NCI-H2107 treated with DMSO at 0.1 percent for 48 hours (cell line): ENCODE data around the gene TNRC18.
A peak's percentile ranks its signal among the peaks of the same experiment; 100 is the strongest.
"Not testable (repeated sequence)": the region's sequence is repeated elsewhere in the genome, so short reads cannot be mapped to it uniquely, and the experiment has no call there.

Source experiments
- DNase-seq: peaks from one replicate; lab custom pipeline; 2025; ENCODE audit not compliant: unreplicated experiment; lab: John Stamatoyannopoulos, UW

Gene TNRC18, protein sequence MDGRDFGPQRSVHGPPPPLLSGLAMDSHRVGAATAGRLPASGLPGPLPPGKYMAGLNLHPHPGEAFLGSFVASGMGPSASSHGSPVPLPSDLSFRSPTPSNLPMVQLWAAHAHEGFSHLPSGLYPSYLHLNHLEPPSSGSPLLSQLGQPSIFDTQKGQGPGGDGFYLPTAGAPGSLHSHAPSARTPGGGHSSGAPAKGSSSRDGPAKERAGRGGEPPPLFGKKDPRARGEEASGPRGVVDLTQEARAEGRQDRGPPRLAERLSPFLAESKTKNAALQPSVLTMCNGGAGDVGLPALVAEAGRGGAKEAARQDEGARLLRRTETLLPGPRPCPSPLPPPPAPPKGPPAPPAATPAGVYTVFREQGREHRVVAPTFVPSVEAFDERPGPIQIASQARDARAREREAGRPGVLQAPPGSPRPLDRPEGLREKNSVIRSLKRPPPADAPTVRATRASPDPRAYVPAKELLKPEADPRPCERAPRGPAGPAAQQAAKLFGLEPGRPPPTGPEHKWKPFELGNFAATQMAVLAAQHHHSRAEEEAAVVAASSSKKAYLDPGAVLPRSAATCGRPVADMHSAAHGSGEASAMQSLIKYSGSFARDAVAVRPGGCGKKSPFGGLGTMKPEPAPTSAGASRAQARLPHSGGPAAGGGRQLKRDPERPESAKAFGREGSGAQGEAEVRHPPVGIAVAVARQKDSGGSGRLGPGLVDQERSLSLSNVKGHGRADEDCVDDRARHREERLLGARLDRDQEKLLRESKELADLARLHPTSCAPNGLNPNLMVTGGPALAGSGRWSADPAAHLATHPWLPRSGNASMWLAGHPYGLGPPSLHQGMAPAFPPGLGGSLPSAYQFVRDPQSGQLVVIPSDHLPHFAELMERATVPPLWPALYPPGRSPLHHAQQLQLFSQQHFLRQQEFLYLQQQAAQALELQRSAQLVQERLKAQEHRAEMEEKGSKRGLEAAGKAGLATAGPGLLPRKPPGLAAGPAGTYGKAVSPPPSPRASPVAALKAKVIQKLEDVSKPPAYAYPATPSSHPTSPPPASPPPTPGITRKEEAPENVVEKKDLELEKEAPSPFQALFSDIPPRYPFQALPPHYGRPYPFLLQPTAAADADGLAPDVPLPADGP (N-terminal part only)

DNA sequence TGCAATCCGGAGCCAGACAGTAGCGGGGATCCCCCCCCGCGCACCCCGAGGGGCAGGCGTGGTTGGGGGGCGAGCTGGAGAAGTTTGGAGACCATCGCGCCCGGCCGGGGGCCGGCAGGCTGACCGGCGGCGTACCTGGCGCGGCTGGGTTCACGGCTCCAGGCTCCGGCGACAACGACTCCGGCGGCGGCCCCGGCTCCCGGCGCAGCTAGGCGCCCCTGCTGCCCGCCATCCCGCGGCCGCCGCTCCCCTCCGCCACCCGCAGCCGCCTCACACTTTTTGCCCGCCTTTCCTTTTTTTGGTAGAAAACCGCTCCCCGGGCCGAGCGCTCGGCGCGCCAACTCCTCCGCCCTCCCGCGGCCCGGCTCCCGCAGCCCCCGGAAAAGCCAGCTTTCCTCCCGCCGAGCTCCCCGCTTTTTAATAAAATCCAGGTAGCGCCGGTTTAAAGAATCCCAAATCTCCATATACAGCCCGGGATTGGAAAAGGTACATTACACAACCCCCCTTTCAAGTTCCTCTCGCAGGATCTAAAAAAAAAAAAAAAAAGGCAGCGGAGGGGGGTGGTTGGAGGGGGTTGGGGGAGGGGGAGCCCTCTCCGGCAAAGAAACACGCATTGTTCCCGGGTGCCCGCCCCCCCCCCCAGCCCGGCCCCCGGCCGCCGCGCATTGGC, at the start of gene TNRC18:
Gene TNRC18 (minus strand): TSS at position 529 of the 670 bp plus-strand sequence. CDS start 2,588 bp downstream, outside the sequence.
- no peak for DNase-seq

DNA sequence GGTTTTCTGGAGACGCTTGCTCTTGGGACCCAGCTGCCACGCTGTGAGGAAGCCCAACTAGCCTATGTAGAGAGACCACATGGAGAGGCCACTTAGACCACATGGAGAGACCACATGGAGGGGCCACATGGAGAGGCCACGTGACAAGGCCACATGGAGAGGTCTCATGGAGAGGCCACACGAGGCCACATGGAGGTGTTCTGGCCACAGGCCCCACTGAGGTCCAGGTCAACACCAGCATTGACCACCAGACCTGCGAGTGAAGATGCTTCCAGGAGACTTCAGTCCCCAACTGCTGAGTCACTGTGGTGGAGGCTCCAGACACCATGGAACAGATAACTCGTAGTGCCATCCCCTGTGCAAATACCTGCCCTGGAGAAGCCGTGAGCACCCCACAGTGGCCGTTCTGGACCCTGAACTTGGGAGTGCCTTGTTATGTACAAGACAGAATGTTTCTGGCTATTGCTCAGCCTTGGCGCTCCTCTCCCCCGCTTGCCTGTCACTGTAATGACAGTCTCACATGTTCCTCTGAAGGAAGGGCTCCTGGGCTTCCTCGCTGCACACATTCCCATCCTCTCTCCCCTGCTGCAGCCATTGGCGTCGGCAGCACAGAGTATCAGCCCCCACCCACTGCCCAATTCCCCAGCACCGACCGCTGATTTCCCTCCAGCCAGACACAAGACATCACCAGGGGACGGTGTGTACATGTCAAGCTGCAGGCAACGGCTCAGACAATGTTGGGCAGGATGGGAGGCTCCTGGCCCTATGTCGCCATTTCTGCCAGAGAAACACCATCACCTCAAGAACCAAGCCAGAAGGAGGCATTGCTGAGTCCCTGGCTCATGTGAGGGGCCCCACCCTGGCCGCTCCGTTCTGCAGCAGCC, 49.0 kb upstream of the TNRC18 start:
- DNase-seq = peak; percentile 99

DNA sequence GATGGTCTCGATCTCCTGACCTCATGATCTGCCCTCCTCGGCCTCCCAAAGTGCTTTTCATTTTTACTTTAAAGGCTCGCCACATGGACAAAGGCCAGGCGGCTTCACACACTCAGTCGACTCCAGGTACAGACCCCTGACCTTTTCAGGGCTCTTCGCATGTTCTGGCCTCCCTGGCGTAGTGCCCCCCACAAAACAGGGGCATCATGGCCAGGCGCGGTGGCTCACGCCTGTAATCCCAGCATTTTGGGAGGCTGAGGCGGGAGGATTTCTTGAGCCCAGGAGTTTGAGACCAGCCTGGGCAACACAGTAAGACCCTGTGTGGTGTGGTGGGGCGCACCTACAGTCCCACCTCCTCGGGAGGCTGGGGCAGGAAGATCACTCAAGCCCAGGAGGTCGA, 48.0 kb upstream of the TNRC18 start:
- DNase-seq = not testable (repeated sequence)

DNA sequence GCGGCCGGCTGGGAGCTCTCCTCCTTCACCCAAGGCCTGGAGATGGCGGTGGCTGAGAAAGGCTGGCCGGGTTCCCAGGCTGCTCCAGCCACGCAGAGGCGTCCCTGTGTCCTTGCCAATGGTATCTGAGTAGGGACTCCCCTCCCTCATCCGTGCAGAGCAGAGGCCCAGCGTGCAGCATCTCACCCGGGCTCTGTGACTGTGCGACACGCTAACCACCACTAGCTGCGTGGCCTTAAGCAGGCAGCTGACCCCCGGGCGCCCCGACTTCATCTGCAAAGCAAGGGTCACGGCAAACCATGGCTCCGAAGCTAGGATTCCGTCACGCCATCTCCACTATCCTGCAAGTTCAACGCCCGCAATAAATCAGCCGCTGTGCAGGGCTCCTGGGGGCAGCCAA, 47.2 kb upstream of the TNRC18 start:
- no peak for DNase-seq

DNA sequence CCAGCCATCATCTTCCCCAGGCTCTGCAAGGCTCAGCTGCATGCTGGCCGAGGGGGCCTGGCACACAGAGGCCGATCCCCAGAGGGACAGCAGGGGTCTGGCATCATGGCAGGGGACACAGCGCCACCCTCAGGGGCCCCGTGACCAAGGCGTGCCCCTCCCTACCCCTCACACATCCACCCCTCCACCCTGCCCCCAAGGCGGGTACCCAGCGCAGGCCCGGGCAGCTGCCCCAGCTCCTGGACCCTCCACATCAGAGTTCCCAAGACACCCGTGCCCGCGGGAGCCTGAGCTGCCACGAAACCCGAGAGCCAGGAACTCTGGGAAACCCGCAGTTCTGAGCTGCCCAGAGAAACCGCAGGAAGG, 46.5 kb upstream of the TNRC18 start:
- DNase-seq = no peak

DNA sequence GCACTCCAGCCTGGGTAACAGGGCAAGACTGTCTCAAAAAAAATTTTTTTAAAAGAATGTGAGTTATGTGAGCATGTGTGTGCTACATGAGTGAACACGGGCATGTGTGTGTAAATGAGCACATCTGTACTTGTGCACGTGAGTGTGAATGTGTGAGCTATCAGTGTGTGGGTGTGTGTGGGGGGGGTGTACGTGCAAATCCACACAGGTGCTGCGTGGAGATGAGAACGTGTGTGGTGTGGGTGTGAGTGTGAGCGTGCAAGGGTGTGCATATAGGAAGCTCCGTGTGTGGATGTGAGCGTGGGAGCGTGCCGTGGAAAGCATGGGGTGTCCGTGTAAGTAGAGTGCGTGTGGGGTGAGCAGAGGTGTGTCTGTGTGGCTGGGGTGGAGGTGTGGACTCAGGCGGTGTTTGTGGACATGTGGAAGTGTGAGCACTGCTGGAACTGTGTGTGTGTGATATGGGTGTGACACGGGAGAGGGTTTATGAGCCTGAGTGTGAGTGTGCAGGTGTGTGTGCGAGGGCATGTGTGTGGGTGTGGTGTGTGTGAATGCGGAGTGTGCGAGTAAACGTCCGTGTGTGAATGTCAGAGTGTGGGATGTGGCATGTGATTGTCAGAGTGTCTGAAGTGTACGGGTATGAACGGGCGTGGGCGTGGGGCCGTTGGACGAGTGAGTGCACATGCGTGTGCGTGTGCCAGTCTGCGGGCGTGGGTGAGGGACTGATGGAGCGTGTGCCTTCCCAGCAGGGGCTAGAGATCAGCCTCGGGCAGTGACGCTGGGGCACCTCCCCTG, 45.9 kb upstream of the TNRC18 start:
- no peak for DNase-seq

DNA sequence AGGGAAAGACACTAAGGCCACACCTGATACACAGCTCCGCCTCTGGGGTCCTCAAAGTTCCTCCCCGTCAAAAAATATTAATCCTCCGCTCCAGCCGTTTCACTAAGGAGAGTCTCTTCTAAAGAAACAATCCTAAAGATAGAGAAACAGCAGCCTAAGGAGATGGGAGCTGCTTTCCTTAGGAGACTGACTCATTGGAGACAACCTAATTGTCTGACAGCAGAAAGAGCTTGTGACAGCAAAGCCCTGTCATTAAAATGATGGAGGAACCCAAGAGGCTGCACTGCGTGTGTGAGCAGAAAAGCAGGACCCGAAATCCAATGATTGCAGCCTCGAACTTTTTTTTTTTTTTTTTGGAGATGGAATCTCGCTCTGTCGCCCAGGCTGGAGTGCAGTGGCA, 44.0 kb upstream of the TNRC18 start:
- DNase-seq = no peak

DNA sequence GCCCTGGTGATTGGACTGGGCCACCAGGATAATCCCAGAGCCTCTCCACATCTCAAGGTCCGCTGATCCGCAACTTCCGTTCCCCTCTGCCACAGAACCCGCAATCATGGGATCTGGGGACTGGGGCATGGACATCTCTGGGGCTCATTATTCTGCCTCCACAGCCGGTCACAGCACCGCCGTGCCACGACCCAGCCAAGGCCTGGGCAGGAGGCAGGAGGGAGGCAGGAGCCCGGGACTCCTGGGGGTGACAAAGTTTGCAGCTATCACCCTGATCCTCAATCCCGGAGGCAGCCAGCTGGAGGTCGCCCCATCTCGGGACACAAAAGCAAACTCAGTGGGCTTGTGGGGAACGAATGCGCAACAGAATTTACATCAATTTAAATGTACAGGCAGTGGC, 42.9 kb upstream of the TNRC18 start:
- DNase-seq = no peak

DNA sequence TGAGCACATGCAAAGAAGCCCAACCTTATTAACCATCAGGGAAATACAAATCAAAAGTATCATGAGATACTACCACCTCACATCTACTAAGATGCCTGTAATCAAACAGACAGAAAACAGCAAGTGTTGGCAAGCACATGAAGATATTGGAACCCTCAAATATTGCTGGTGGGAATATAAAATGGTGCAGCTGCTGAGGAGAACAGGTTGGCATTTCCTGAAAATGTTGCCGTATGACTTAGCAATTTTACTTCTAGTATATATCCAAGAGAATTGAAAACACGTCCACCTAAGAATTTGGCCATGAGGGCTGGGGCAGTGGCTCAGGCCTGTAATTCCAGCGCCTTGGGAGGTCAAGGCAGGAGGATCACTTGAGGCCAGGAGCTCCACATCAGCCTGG, 39.4 kb upstream of the TNRC18 start:
- DNase-seq = no peak

DNA sequence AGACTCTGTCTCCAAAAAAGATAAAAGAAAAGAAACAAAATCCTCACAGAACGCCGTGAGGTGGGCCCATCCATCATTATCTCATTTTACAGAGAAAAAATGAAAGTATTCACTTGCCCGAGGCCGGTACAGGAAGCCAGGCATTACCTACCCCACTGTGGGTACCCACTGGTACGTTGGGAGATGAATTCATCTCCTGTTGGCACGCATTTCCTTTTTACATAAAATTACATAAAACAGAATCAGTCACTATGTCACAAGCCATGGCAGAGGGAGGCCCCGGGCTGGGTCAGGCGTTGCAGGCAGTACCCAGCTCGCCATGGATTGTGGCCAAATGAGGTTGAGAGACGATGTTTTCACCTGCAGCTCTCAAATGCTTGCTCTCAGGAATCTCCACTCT, 38.6 kb upstream of the TNRC18 start:
- no peak for DNase-seq

DNA sequence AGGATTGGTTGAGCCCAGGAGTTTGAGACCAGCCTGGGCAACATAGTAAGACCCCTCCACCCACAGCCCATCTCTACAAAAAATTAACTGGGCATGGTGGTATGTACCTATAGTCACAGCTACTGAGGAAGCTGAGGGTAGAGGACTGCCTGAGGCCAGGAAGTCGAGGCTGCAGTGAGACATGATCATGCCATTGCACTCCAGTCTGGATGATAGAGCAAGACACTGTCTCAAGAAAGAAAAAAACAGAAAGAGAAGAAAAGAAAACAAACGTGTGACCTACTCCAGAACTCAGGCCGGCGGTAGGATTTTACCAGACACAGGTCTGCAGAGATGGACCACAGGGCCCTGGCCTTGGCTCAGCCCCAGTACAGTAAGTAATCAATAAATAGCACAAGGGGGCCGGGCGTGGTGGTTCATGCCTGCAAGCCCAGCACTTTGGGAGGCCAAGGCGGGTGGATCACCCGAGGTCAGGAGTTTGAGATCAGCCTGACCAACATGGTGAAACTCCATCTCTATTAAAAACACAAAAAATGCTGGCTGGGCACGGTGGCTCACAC, 35.4 kb upstream of the TNRC18 start:
- no peak for DNase-seq

DNA sequence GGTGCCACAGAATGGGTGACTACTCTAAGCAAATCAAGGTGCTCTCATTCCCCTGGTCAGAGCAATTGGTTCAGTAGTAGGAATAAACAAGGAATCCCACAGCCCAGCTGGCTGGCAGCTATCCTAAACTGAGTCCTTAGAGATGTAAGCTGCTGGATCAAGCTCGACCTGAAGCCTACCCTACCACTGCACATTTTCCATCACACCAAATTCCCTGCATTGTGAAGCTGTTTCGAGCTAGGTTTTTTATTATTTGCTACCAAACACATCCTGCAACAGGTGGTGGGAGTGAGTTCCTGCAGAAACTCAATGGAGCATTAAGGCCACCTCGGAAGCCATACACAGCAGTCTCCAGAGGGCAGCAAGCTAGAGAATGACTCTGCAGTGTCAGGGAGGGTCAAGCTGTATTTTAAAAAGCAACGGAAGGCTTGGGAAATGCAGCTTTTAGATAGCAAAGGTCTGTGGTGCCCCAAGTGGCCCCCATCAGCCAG, 33.7 kb upstream of the TNRC18 start:
- no peak for DNase-seq

DNA sequence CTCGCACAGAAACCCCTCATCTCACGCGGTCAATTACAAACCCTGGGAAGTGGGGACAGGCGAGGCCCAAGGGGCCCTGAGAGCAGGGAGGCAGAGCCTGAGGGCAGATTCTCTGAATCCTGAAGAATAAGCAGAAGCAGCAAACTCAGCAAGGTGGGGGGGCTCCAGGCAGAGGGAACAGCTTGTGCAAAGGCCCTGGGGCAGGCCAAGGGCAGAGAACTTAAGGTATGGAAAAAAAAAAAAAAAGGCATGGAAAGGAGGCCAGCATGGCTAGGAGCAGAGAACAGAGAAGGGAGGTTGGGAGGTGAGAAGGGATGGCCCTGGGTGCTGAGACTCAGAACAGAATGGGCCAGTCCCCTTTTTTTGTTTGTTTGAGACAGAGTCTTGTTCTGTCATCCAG, 32.8 kb upstream of the TNRC18 start:
- no peak for DNase-seq

DNA sequence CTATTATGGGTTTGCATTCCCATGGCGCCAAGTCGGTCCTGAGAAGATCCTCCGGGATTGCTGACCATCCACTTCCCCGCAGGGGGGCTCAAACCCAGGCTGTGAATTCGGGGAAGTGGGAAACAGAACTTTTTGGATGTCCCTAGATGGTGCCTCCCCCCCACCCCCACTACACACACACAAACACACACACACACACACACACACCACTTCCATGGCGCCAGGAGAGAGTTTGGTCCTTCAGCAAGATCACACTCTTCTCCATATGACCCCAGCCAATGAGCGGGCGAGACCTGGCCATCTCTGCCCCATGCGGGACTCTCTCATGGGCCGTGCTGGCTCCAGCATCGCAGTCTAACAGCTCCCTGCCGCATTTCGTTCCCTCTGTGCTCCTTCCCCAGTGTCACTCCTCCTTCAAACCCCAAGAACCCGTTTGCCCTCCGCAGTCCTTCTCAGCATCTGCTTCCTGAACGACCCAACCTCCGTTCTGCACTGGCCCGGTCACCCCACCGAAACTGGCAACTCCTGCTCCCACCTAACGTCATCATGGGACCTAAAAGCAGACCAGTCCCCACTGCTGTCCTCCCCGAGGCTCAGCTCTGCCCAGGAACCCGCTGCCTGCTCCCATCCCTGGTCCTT, 32.1 kb upstream of the TNRC18 start:
- DNase-seq = no peak

DNA sequence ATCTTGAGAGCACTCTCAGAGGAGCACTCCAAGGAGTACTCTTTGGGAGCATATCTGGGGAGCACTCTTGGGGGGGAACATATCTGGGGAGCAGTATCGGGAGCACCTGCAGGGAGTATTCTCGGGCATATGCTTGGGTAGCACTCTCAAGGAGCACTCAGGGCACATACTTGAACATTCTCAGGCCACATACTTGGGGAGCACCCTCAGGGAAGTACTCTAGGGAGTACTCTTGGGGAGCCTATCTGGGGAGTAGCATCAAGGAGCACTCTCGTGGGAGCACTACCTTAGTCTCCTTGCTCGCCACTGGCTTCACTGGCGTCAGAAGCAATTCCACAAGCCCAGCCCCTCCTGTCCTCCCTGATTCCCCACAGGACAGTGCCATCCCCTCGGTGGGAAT, 31.5 kb upstream of the TNRC18 start:
- DNase-seq = no peak

DNA sequence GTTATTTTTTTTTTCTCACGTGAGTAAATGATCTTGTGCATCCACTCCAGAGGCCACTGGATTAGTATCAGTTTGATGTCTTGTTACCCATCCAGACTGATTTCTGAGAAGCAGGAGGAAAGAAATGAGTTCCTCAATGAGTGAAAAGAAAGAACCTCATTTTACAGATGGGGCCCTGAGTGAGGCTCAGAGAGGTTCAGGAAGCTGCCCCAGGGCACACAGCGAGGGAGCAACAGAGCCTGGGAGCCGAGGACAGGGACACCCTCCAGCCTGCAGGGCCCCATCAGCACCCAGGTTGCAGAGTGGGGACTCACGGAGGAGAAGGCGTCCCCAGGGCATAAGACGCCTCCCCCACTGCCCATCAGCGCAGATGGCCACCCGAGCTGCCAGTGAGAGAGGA, 30.9 kb upstream of the TNRC18 start:
- DNase-seq = no peak

DNA sequence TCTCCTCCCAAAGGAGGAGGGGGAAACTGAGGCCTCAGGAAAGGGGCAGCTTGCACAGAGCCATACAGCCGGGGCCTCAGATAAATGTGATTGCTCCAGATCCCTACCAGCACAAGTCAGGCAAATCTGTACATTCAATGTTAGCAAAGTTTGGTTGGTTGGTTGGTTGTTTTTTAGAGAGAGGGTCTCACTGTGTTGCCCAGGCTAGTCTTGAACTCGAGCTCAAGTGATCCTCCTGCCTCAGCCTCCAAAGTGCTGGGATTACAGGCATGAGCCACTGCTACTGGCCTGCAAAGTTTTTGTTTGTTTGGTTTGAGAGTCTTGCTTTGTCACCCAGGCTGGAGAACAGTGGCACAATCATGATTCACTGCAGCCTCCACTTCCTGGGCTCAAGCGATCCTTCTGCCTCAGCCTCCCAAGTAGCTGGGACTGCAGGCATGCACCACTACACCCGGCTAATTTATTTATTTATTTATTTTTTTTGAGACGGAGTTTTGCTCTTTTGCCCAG, 30.0 kb upstream of the TNRC18 start:
- DNase-seq = no peak

DNA sequence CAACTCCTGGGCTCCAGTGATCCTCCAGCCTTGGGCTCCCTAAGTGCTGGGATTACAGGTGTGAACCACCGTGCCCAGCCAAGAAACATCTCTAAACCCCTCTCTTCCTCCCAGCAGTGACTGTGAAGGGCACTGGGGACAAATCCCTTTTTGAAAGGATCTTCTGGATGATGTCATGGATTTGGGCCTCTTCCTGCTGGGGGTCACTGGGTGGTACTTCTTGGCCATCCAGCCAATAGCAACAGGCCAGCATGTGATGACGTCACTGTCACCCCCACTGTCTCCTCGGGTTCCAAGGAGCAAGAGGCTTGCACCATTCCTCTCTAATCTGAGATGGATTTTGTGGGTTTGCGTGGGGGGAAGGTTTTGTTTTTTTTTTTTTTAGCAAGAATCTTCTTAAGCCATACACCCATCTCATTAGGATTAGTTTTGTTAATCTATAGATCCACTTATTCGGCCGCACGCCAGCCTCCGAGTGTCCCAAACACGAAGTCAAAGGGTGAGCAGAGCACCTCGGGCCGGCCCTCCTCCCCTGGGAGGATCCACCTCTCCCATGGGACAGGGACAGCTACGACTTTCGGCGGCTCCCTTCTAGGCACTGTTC, 29.4 kb upstream of the TNRC18 start:
- DNase-seq = no peak
